GM23338 (cell line): ENCODE results near the gene ZSWIM1. TPM values are rescaled to one million over a fixed set of nuclear protein-coding genes. Genes with fewer than 3 reads are reported as not detected.

Source experiments
- ATAC-seq: fragments of 200-7000 bp; cut with Tn5 transposase; 3 replicates; pipeline ENCODE4 v1.9.1; 2020
- DNase-seq: peaks from one replicate; pipeline ENCODE4 v3.0.0-alpha.2; 2015; ENCODE audit warnings: low spot score
- H2AFZ ChIP-seq: fragments of 200-600 bp; sonication (generic); 2 replicates; pipeline ENCODE4 v1.8.0; 2016; ENCODE audit warnings: antibody characterized with exemption, mild to moderate bottlenecking, moderate library complexity
- H3F3A ChIP-seq: fragments of 200-600 bp; sonication (generic); replicated peaks from 2 replicates; pipeline ENCODE4 v1.8.0; 2017; ENCODE audit warnings: antibody characterized with exemption, mixed run types, low read depth
- H3K27ac ChIP-seq: fragments of 200-600 bp; sonication (generic); 2 replicates; pipeline ENCODE4 v1.6.1; 2016; ENCODE audit warnings: low read depth
- H3K27me3 ChIP-seq: fragments of 200-600 bp; sonication (generic); 2 replicates; pipeline ENCODE4 v1.8.0; 2016; ENCODE audit warnings: mild to moderate bottlenecking, mixed run types, moderate library complexity; ENCODE audit not compliant: insufficient read depth
- H3K36me3 ChIP-seq: fragments of 200-600 bp; sonication (generic); 2 replicates; pipeline ENCODE4 v1.8.0; 2016; ENCODE audit warnings: mild to moderate bottlenecking; ENCODE audit not compliant: insufficient read depth
- H3K4me1 ChIP-seq: fragments of 200-600 bp; sonication (generic); 2 replicates; pipeline ENCODE4 v1.8.0; 2016; ENCODE audit warnings: mild to moderate bottlenecking, moderate library complexity; ENCODE audit not compliant: insufficient read depth
- H3K4me2 ChIP-seq: fragments of 200-600 bp; sonication (generic); 2 replicates; pipeline ENCODE4 v1.7.1; 2017; ENCODE audit warnings: mixed run types
- H3K4me3 ChIP-seq: fragments of 200-600 bp; sonication (generic); 2 replicates; pipeline ENCODE4 v1.6.1; 2016; ENCODE audit warnings: mixed run types
- H3K79me2 ChIP-seq: fragments of 200-600 bp; sonication (generic); replicated peaks from 2 replicates; pipeline ENCODE4 v1.8.0; 2017; ENCODE audit warnings: mild to moderate bottlenecking; ENCODE audit not compliant: insufficient read depth
- H3K9me2 ChIP-seq: fragments of 200-600 bp; sonication (generic); 2 replicates; pipeline ENCODE4 v1.8.0; 2017; ENCODE audit not compliant: insufficient read depth
- H4K20me1 ChIP-seq: fragments of 200-600 bp; sonication (generic); replicated peaks from 2 replicates; pipeline ENCODE4 v1.8.0; 2017; ENCODE audit warnings: mild to moderate bottlenecking; ENCODE audit not compliant: insufficient read depth
- H3K27ac Mint-ChIP-seq: 2 replicates; pipeline ENCODE4 v1.8.0; 2020; ENCODE audit warnings: inconsistent platforms, mild to moderate bottlenecking, moderate library complexity, mixed read lengths
- H3K27me3 Mint-ChIP-seq: 3 replicates; pipeline ENCODE4 v1.8.0; 2022; ENCODE audit warnings: low read depth, mild to moderate bottlenecking, moderate library complexity, mixed read lengths, inconsistent platforms; ENCODE audit not compliant: insufficient read depth, poor library complexity
- H3K36me3 Mint-ChIP-seq: 3 replicates; pipeline ENCODE4 v1.8.0; 2021; ENCODE audit warnings: low read depth, mild to moderate bottlenecking, inconsistent platforms, moderate library complexity, mixed read lengths
- H3K4me1 Mint-ChIP-seq: 3 replicates; pipeline ENCODE4 v1.8.0; 2020; ENCODE audit warnings: mild to moderate bottlenecking, inconsistent platforms, mixed read lengths
- H3K4me3 Mint-ChIP-seq: 3 replicates; pipeline ENCODE4 v1.8.0; 2021; ENCODE audit warnings: moderate library complexity, mild to moderate bottlenecking, inconsistent platforms, mixed read lengths
- H3K9me3 Mint-ChIP-seq: 3 replicates; pipeline ENCODE4 v1.8.0; 2020; ENCODE audit warnings: moderate library complexity, mild to moderate bottlenecking, inconsistent platforms, mixed read lengths
- EZH2phosphoT487 ChIP-seq: fragments of 200-600 bp; sonication (generic); IDR thresholded peaks from one replicate; pipeline ENCODE4 v1.8.1; 2018; ENCODE audit warnings: antibody characterized with exemption; ENCODE audit not compliant: unreplicated experiment
- NANOG ChIP-seq: IDR thresholded peaks from 2 replicates; pipeline ENCODE4 v1.6.1; 2016; ENCODE audit warnings: antibody characterized with exemption, borderline replicate concordance
- POLR2AphosphoS5 ChIP-seq: IDR thresholded peaks from 2 replicates; pipeline ENCODE4 v1.6.1; 2016; ENCODE audit warnings: antibody characterized with exemption, low read depth
- polyA plus RNA-seq: library from polyadenylated mRNA; unstranded; fragments of >200 nt; fragmentation: Nextera tagmentation; extraction: Ambion mirVana; gene quantifications from 2 replicates; pipeline ENCODE4 v1.2.1, GENCODE V29; 2016
- total RNA-seq: library from RNA; depleted of rRNA; stranded (reverse); fragments of >200 nt; shearing (Covaris generic); gene quantifications from 2 replicates; pipeline ENCODE4 v1.2.3, GENCODE V29; 2014
- TF ChIP-seq, protein P1 (sequence below): IDR thresholded peaks from one replicate; pipeline ENCODE4 v1.6.1; 2018; ENCODE audit warnings: antibody characterized with exemption; ENCODE audit not compliant: unreplicated experiment
- TF ChIP-seq, protein P2 (sequence below), 2 experiments: fragments of 200-600 bp in 1 of 2; sonication (generic) in 1 of 2; conservative IDR thresholded peaks; 2 replicates each; pipeline versions ENCODE4 v1.5.1 to v1.6.1; 2016 to 2017; ENCODE audit warnings: antibody characterized with exemption in 2 of 2, low read depth in 2 of 2, mild to moderate bottlenecking in 2 of 2, moderate library complexity in 1 of 2
- TF ChIP-seq, protein P3 (sequence below): fragments of 250-450 bp; sonication (Bioruptor Pico); IDR thresholded peaks from 2 replicates; pipeline ENCODE4 v1.5.0; 2020; ENCODE audit warnings: mild to moderate bottlenecking, moderate library complexity

Gene ZSWIM1
- total and polyA plus RNA-seq, 2 experiments from 2014 or later: 11.5 to 16.2 TPM

DNA sequence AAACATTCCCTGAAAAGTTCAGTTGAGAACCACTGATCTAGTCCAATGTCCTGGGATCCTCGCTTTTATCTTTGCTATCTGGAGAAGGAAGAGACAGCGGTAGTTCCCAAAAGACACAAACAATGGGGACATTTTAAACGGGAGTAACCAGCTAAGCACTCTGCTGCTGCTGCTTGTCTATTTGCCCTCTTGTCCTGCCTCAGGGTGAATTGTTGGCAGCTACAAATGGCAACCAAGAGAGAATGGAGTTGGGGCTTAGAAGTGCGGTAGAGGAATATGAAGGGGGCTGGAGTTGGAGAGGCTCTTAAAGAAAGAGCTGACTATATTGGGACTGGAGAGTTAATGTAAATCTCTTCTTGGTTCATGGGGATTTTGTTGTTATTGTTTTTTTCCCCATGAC, 6.5 kb upstream of the ZSWIM1 start:
- H3K27ac Mint-ChIP-seq: no peak overlapping the region
- ATAC-seq: no peak
- no peaks in the 10 kb centered on the region for H3K4me1 ChIP-seq

More for the DNA sequence above, 6.5 kb upstream of the ZSWIM1 start:
- TF ChIP-seq NANOG: no peak
- TF ChIP-seq, protein P1, sequence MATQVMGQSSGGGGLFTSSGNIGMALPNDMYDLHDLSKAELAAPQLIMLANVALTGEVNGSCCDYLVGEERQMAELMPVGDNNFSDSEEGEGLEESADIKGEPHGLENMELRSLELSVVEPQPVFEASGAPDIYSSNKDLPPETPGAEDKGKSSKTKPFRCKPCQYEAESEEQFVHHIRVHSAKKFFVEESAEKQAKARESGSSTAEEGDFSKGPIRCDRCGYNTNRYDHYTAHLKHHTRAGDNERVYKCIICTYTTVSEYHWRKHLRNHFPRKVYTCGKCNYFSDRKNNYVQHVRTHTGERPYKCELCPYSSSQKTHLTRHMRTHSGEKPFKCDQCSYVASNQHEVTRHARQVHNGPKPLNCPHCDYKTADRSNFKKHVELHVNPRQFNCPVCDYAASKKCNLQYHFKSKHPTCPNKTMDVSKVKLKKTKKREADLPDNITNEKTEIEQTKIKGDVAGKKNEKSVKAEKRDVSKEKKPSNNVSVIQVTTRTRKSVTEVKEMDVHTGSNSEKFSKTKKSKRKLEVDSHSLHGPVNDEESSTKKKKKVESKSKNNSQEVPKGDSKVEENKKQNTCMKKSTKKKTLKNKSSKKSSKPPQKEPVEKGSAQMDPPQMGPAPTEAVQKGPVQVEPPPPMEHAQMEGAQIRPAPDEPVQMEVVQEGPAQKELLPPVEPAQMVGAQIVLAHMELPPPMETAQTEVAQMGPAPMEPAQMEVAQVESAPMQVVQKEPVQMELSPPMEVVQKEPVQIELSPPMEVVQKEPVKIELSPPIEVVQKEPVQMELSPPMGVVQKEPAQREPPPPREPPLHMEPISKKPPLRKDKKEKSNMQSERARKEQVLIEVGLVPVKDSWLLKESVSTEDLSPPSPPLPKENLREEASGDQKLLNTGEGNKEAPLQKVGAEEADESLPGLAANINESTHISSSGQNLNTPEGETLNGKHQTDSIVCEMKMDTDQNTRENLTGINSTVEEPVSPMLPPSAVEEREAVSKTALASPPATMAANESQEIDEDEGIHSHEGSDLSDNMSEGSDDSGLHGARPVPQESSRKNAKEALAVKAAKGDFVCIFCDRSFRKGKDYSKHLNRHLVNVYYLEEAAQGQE: no peak
- no peak for TF ChIP-seq EZH2phosphoT487
- TF ChIP-seq, protein P2, sequence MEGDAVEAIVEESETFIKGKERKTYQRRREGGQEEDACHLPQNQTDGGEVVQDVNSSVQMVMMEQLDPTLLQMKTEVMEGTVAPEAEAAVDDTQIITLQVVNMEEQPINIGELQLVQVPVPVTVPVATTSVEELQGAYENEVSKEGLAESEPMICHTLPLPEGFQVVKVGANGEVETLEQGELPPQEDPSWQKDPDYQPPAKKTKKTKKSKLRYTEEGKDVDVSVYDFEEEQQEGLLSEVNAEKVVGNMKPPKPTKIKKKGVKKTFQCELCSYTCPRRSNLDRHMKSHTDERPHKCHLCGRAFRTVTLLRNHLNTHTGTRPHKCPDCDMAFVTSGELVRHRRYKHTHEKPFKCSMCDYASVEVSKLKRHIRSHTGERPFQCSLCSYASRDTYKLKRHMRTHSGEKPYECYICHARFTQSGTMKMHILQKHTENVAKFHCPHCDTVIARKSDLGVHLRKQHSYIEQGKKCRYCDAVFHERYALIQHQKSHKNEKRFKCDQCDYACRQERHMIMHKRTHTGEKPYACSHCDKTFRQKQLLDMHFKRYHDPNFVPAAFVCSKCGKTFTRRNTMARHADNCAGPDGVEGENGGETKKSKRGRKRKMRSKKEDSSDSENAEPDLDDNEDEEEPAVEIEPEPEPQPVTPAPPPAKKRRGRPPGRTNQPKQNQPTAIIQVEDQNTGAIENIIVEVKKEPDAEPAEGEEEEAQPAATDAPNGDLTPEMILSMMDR (conservative IDR thresholded peaks at IDR 0.05; ENCODE audit: low read depth in 2 of 2): no peak
- TF ChIP-seq, protein P3, sequence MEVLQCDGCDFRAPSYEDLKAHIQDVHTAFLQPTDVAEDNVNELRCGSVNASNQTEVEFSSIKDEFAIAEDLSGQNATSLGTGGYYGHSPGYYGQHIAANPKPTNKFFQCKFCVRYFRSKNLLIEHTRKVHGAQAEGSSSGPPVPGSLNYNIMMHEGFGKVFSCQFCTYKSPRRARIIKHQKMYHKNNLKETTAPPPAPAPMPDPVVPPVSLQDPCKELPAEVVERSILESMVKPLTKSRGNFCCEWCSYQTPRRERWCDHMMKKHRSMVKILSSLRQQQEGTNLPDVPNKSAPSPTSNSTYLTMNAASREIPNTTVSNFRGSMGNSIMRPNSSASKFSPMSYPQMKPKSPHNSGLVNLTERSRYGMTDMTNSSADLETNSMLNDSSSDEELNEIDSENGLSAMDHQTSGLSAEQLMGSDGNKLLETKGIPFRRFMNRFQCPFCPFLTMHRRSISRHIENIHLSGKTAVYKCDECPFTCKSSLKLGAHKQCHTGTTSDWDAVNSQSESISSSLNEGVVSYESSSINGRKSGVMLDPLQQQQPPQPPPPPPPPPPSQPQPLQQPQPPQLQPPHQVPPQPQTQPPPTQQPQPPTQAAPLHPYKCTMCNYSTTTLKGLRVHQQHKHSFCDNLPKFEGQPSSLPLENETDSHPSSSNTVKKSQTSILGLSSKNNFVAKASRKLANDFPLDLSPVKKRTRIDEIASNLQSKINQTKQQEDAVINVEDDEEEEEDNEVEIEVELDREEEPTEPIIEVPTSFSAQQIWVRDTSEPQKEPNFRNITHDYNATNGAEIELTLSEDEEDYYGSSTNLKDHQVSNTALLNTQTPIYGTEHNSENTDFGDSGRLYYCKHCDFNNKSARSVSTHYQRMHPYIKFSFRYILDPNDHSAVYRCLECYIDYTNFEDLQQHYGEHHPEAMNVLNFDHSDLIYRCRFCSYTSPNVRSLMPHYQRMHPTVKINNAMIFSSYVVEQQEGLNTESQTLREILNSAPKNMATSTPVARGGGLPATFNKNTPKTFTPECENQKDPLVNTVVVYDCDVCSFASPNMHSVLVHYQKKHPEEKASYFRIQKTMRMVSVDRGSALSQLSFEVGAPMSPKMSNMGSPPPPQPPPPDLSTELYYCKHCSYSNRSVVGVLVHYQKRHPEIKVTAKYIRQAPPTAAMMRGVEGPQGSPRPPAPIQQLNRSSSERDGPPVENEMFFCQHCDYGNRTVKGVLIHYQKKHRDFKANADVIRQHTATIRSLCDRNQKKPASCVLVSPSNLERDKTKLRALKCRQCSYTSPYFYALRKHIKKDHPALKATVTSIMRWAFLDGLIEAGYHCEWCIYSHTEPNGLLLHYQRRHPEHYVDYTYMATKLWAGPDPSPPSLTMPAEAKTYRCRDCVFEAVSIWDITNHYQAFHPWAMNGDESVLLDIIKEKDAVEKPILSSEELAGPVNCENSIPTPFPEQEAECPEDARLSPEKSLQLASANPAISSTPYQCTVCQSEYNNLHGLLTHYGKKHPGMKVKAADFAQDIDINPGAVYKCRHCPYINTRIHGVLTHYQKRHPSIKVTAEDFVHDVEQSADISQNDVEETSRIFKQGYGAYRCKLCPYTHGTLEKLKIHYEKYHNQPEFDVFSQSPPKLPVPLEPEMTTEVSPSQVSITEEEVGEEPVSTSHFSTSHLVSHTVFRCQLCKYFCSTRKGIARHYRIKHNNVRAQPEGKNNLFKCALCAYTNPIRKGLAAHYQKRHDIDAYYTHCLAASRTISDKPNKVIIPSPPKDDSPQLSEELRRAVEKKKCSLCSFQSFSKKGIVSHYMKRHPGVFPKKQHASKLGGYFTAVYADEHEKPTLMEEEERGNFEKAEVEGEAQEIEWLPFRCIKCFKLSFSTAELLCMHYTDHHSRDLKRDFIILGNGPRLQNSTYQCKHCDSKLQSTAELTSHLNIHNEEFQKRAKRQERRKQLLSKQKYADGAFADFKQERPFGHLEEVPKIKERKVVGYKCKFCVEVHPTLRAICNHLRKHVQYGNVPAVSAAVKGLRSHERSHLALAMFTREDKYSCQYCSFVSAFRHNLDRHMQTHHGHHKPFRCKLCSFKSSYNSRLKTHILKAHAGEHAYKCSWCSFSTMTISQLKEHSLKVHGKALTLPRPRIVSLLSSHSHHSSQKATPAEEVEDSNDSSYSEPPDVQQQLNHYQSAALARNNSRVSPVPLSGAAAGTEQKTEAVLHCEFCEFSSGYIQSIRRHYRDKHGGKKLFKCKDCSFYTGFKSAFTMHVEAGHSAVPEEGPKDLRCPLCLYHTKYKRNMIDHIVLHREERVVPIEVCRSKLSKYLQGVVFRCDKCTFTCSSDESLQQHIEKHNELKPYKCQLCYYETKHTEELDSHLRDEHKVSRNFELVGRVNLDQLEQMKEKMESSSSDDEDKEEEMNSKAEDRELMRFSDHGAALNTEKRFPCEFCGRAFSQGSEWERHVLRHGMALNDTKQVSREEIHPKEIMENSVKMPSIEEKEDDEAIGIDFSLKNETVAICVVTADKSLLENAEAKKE: no peak
- TF ChIP-seq POLR2AphosphoS5: no peak
- Histone ChIP-seq H3K4me2 (no peak overlapping the region), H3K79me2 (no peaks in the 10 kb centered on the region), H4K20me1 (no peaks in the 10 kb centered on the region), H2AFZ (no peak overlapping the region), H3K4me3 (no peak overlapping the region), H3K27me3 (no peaks in the 10 kb centered on the region), H3F3A (no peaks in the 10 kb centered on the region), H3K36me3 (no peaks in the 10 kb centered on the region), H3K27ac (no peak overlapping the region), H3K9me2 (no peaks in the 10 kb centered on the region)
- no peak overlapping the region for H3K4me3 Mint-ChIP-seq
- H3K27me3 Mint-ChIP-seq: peaks cover 5% of the 10 kb centered on the region
- H3K36me3 Mint-ChIP-seq: peaks cover 9% of the 10 kb centered on the region; the same call in 1 of the 3 replicates
- H3K4me1 Mint-ChIP-seq: no peaks in the 10 kb centered on the region
- peaks cover 4% of the 10 kb centered on the region; the same call in 1 of the 3 replicates for H3K9me3 Mint-ChIP-seq
- DNase-seq: no peak
